Umbilical cord (tissue), 2 donors: Measurements from ENCODE around the gene CDK18. TPM values are rescaled to one million over a fixed set of nuclear protein-coding genes. Genes with fewer than 3 reads are reported as not detected.

ENCODE experiments used
- DNase-seq: peaks from one replicate; pipeline ENCODE4 v3.0.0-alpha.2; 2015; ENCODE audit warnings: low spot score
- total RNA-seq: library from RNA; depleted of rRNA; stranded (reverse); fragments of >200 nt; gene quantifications from one replicate; pipeline ENCODE4 v1.2.3, GENCODE V29; 2014; ENCODE audit warnings: low replicate concordance; ENCODE audit not compliant: insufficient read depth

Gene CDK18
- total RNA-seq, 1 donor from 2014 or later: 11.6 TPM

- DNase-seq: no peak
Observed at GRCh38 chr1:205569411-205570172, 65.1 kb downstream of the CDK18 start.

- DNase-seq: no peak
Observed at GRCh38 chr1:205570173-205570501, 65.7 kb downstream of the CDK18 start.

GRCh38 chr1:205570796-205571537 is 66.5 kb downstream of the CDK18 start:
- DNase-seq: no peak

- no peak for DNase-seq
Observed at GRCh38 chr1:205571747-205572146, 67.3 kb downstream of the CDK18 start.

- no peak for DNase-seq
Observed at GRCh38 chr1:205572421-205572820, 68.0 kb downstream of the CDK18 start.

GRCh38 chr1:205575294-205575885 is 70.9 kb downstream of the CDK18 start:
- no peak for DNase-seq

- DNase-seq: no peak
Observed at GRCh38 chr1:205576011-205576410, 71.5 kb downstream of the CDK18 start.

GRCh38 chr1:205576805-205577761 is 72.6 kb downstream of the CDK18 start:
- DNase-seq: no peak

- DNase-seq: no peak
Observed at GRCh38 chr1:205577874-205578658, 73.6 kb downstream of the CDK18 start.

- no peak for DNase-seq
Observed at GRCh38 chr1:205578780-205579571, 74.5 kb downstream of the CDK18 start.

- no peak for DNase-seq
Observed at GRCh38 chr1:205579711-205580110, 75.2 kb downstream of the CDK18 start.

- no peak for DNase-seq
Observed at GRCh38 chr1:205580140-205580922, 75.9 kb downstream of the CDK18 start.

GRCh38 chr1:205580923-205581180 is 76.4 kb downstream of the CDK18 start:
- DNase-seq: no peak

GRCh38 chr1:205581321-205581980 is 77.0 kb downstream of the CDK18 start:
- DNase-seq: no peak

GRCh38 chr1:205582046-205582445 is 77.6 kb downstream of the CDK18 start:
- no peak for DNase-seq
